Measurements from ENCODE around the gene SLC26A5. TPM values are rescaled to one million over a fixed set of nuclear protein-coding genes. Genes with fewer than 3 reads are reported as not detected.

Gene SLC26A5
- total RNA-seq, 1 experiment from 2014 or later, result not detected

- intact Hi-C loops (cut with micrococcal nuclease), result loop anchor here (10.0 kb wide), 1 partner anchor 50 kb away; the partner anchor contains the start of gene PMPCB
- peaks cover 27% of the 10 kb centered on the region for H3K36me3 Mint-ChIP-seq (ENCODE audit: insufficient read depth, unreplicated experiment)
- peak; percentile 95 for DNase-seq (ENCODE audit: unreplicated experiment)
- H3K27ac Mint-ChIP-seq (ENCODE audit: low read depth, unreplicated experiment), result peak within 1 kb of the TSS; percentile 96
- BruUV-seq (replicated peaks), result no TSS peak
- ChIA-PET CTCF (interaction anchor here (0.7 kb wide), 2 partner anchors 79 to 186 kb away, joined by 3 read pairs; no protein-coding TSS in a partner anchor), POLR2A (interaction anchor here (0.7 to 2.1 kb wide), 6 partner anchors 11 to 1673 kb away, joined by 3 to 7 read pairs (median 4); partner anchors contain the start of gene NAPEPLD)
- H3K27me3 Mint-ChIP-seq (ENCODE audit: insufficient read depth, unreplicated experiment), result no peaks in the 10 kb centered on the region
- H3K9me3 Mint-ChIP-seq (ENCODE audit: unreplicated experiment), result no peaks in the 10 kb centered on the region
- TF ChIP-seq CTCF (IDR thresholded peaks at IDR 0.05; ENCODE audit: unreplicated experiment), result no peak
- peak within 1 kb of the TSS; percentile 88 for H3K4me3 Mint-ChIP-seq (ENCODE audit: unreplicated experiment)
- peaks cover 25% of the 10 kb centered on the region for H3K4me1 Mint-ChIP-seq (ENCODE audit: insufficient read depth, unreplicated experiment)
These were observed 101.4 kb downstream of the SLC26A5 start, which contains the start of gene DNAJC2 for GRCh38 chr7:103344453-103345149. Gene DNAJC2, minus strand, starts transcription at chr7:103344767. Its CDS starts 145 bp downstream, at chr7:103344622.

GRCh38 chr7:103343758-103344452, 102.1 kb downstream of the SLC26A5 start:
- Mint-ChIP-seq H3K4me1 (ENCODE audit: insufficient read depth, unreplicated experiment) (peaks cover 18% of the 10 kb centered on the region), H3K36me3 (ENCODE audit: insufficient read depth, unreplicated experiment) (peaks cover 34% of the 10 kb centered on the region), H3K9me3 (ENCODE audit: unreplicated experiment) (no peaks in the 10 kb centered on the region), H3K4me3 (ENCODE audit: unreplicated experiment) (peak overlapping the region; percentile 88), H3K27ac (ENCODE audit: low read depth, unreplicated experiment) (peak overlapping the region; percentile 96), H3K27me3 (ENCODE audit: insufficient read depth, unreplicated experiment) (no peaks in the 10 kb centered on the region)
- TSS peak; percentile 52 for BruUV-seq (replicated peaks)
- CTCF ChIA-PET, result interaction anchor here (0.7 kb wide), 1 partner anchor 185 kb away, joined by 3 read pairs; no protein-coding TSS in a partner anchor
- POLR2A ChIA-PET, result interaction anchor here (0.7 to 2.1 kb wide), 8 partner anchors 11 to 1674 kb away, joined by 3 to 7 read pairs (median 4); partner anchors contain the start of gene NAPEPLD
- intact Hi-C loops (cut with micrococcal nuclease), result loop anchor here (10.0 kb wide), 1 partner anchor 49 kb away; the partner anchor contains the start of gene PMPCB
- TF ChIP-seq CTCF (IDR thresholded peaks at IDR 0.05; ENCODE audit: unreplicated experiment), result no peak
- peak; percentile 30 for DNase-seq (ENCODE audit: unreplicated experiment)

- Mint-ChIP-seq H3K27me3 (ENCODE audit: insufficient read depth, unreplicated experiment) (no peaks in the 10 kb centered on the region), H3K4me3 (ENCODE audit: unreplicated experiment) (peak overlapping the region; percentile 88), H3K27ac (ENCODE audit: low read depth, unreplicated experiment) (peak overlapping the region; percentile 96), H3K4me1 (ENCODE audit: insufficient read depth, unreplicated experiment) (peaks cover 13% of the 10 kb centered on the region), H3K36me3 (ENCODE audit: insufficient read depth, unreplicated experiment) (peaks cover 36% of the 10 kb centered on the region), H3K9me3 (ENCODE audit: unreplicated experiment) (no peaks in the 10 kb centered on the region)
- no peak for TF ChIP-seq CTCF (IDR thresholded peaks at IDR 0.05; ENCODE audit: unreplicated experiment)
- DNase-seq (ENCODE audit: unreplicated experiment), result peak; percentile 1
- intact Hi-C loops (cut with micrococcal nuclease), result loop anchor here (10.0 kb wide), 1 partner anchor 49 kb away; the partner anchor contains the start of gene PMPCB
- ChIA-PET CTCF (interaction anchor here (1.4 kb wide), 1 partner anchor 46 kb away, joined by 6 read pairs; the partner anchor contains the start of gene PMPCB), POLR2A (interaction anchor here (0.8 to 2.1 kb wide), 4 partner anchors 31 to 194 kb away, joined by 3 to 7 read pairs (median 4); partner anchors contain the start of gene NAPEPLD)
- no TSS peak for BruUV-seq (replicated peaks)
These were observed 102.7 kb downstream of the SLC26A5 start for GRCh38 chr7:103343332-103343731.

GRCh38 chr7:103341466-103341865, 104.5 kb downstream of the SLC26A5 start:
- BruUV-seq (replicated peaks), result no TSS peak
- H3K4me1 Mint-ChIP-seq (ENCODE audit: insufficient read depth, unreplicated experiment), result peaks cover 13% of the 10 kb centered on the region
- H3K4me3 Mint-ChIP-seq (ENCODE audit: unreplicated experiment), result no peak overlapping the region
- CTCF ChIA-PET, result no interaction called here
- intact Hi-C loops (cut with micrococcal nuclease), result loop anchor here (10.0 kb wide), 1 partner anchor 47 kb away; the partner anchor contains the start of gene PMPCB
- TF ChIP-seq CTCF (IDR thresholded peaks at IDR 0.05; ENCODE audit: unreplicated experiment), result no peak
- peaks cover 54% of the 10 kb centered on the region for H3K36me3 Mint-ChIP-seq (ENCODE audit: insufficient read depth, unreplicated experiment)
- DNase-seq (ENCODE audit: unreplicated experiment), result no peak
- H3K27me3 Mint-ChIP-seq (ENCODE audit: insufficient read depth, unreplicated experiment), result no peaks in the 10 kb centered on the region
- no peak overlapping the region for H3K27ac Mint-ChIP-seq (ENCODE audit: low read depth, unreplicated experiment)
- POLR2A ChIA-PET, result no interaction called here
- H3K9me3 Mint-ChIP-seq (ENCODE audit: unreplicated experiment), result no peaks in the 10 kb centered on the region
